DMS53 (cell line): ENCODE results near the gene TRIOBP.
"Not testable (repeated sequence)": the region's sequence is repeated elsewhere in the genome, so short reads cannot be mapped to it uniquely, and the experiment has no call there.

Source experiments
- DNase-seq: peaks from one replicate; lab custom pipeline; 2025; lab: John Stamatoyannopoulos, UW

The TRIOBP gene

DNA sequence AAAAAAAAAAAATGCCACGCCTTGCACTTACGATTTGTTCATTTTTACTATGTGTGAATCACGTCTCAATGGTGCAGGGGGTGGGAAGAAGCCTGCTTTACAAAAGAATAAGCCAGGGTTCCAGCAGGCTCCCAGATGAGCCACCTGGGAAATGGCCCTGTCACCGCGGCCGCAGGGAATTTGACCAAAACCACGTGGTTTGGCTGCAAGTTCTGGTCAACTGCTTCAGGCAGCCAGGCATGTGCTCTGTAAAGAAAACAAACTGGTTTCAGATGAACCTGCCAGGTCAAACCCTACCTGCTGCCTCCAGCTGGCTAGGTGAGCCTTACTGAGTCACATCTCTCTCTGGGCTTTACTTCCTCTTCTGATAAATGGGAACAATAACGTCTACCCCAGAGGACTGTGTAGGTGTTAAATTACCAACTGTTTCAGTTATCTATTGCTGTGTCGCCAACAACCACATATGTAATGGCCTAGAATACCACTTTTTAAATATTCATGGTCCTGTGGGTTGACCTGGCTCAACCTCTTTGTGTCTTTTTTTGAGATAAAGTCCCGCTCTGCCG is 80.4 kb downstream of the TRIOBP start:
- DNase-seq = peak; percentile 87

DNA sequence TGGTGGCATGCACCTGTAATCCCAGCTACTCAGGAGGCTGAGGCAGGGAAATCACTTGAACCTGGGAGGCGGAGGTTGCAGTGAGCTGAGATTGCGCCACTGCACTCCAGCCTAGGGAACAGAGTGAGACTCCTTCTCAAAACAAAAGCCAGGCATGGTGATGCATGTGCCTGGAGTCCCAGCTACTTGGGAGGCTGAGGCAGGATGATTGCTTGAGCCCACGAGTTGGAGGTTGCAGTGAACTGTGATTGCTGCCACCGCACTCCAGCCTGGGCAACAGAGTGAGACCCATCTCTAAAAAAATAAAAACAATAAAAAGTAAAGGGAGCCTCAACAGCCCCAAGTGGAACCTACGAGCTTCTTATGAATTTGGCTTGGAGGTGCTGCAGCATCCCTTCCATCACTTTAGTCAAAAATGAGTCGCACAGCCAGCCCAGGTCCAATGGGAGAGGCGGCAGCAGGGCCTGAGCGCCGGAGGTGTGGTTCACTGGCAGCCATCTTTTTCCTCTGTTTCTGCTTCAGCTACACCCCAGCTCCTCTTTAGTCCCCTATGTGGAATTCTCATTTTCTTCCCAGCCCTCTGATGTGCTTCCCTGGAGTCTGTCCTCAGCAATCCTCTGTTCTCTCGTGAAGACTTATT is 81.6 kb downstream of the TRIOBP start:
- no peak for DNase-seq

DNA sequence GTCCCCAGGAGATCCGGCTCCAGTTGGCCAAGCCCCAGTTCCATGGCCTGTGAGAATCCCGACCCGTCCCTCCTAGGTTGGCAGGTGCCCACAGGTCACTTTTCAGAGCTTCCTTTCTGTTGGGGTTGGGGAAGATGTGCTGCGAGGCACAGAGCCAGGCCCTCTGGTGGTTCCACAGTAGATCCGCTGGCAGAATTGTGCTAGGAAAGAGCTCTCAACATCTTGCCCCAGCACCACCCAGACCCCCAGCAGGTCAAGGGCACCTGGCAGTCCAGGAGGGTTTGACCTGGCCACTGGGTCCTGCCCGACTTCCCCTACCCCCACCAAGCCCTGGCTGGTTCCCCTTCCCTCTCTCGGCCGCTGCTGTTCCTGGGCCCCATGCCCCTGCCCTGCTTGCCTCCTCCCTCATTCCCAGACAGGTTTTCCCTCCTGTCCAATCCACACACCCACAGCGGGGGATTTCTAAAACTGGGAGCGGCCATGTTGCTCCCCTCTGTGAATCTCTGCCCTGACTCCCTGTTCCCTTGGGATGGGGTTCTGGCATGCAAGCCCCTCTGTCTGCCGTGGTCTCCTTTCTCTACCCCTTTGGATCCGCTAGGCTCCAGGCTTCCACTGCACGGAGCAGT is 84.7 kb downstream of the TRIOBP start:
- no peak for DNase-seq

DNA sequence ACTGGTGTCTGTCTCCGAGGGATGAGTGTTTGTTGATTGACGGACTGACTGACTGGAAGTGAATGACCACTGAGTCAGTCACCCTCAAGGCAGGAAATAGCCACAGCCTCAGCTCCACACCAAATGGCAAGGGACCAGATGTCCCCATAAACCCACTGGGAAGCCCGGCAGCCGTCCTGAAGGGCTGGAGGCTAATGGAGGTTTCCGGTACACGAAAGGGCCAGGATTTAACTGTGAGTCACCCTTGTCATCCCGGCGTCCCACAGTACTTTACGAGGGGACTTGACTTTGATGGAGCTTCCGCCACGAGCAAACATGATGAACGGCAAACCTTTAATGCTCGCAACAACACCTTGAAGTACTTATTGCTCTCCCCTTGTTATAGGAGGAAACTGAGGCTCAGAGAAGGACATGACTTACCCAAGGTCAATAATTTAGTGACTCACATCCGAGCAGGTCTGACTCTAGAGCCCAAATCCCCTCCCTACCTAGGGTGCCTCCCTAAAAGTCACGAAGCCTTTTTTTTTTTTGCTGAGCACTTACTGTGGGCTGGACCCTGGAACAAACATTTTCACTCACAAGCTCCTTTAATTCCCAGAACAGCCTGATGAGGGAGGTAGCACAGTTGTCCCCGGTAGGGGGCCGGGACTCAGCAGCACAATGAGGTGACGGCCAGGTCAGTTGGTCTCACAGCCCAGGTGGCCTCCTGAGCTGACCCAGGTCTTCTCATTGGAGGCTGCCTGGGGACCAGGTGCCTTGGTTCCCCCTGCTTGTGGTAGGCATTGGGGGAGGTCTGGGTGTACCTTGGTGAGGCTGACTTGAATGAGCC is 85.7 kb downstream of the TRIOBP start:
- DNase-seq = no peak

DNA sequence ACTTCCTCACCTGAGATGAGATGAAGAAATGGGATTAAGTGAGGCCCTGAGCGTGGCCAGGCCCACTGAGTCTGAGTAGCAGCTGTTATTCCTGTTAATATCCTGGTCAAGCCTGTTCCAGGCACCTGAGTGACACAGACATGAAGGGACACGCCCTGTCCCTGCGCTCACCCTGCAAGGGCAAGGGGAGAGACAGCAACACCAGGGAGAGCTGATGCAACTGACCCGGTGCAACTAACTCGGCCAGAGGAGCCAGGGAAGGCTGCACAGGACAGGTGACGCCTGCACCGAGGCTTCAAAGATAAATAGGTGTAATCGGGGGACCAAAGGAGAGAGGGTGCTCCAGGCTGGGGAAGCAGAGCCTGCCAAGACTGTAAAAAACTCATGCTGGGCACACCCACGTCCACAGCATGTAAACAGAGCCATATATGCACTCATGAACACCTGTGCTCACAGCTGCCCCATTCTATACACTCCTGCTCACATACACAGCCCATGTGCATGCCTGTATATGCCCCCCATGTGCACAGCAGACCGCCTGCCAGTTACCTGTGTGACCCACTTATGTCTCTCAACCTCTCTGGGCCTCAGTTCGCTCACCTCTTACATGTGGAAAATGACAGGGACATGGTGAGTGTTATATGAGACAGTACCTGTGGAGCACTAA is 88.1 kb downstream of the TRIOBP start:
- peak; percentile 73 for DNase-seq

DNA sequence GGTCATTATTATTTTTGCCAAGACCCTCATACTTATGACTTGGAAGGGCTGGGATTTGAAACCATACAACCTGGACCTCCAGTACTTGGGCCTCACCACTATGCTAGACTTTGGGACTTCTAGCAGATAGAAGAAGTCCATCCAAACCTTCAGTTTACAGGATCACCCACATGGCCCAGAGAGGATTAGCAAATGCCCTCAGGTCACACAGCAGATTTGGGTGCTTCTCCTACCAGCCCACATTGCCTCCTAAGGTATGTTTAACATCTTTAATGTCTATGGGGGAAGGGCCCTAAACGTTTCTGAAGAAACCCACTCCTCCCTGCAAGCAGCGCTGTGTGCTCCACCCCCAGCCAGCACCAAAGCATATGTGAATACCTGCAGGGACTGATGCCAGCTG is 93.4 kb downstream of the TRIOBP start:
- DNase-seq = no peak

DNA sequence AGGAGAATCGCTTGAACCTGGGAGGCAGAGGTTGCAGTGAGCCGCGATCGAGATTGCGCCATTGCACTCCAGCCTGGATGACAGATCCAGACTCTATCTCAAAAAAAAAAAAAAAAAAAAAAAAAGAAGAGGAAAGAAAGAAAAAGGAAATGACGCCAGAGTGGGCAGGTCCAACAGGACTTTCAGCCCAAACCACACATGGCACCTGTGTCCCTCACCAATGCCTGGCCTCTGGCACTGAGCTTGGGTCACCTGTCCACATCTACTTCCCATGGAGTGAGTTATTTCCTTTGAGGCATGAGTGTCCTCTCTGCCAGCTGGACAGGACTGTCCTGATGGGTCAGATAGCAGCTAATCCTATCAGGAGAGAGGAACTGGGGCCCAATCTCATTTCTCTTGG is 95.6 kb downstream of the TRIOBP start:
- peak; percentile 10 for DNase-seq

DNA sequence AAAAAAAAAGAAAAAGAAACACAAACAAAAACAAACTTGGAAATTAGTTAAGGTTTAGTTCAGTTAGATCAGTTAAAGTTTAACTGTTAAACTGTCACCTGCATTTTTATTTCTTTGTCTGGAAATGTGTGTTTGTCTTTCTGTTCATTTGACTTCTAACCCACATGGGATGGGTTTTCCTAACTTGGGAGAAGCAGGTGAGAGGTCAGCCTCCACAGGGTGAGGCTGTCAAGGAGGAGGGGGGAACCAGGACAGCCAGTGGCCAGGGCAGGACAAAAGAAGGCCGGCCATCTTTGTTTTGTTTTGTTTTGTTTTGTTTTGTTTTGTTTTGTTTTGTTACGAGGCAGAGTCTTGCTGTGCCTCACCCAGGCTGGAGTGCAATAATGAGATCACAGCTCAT is 97.5 kb downstream of the TRIOBP start:
- no peak for DNase-seq

DNA sequence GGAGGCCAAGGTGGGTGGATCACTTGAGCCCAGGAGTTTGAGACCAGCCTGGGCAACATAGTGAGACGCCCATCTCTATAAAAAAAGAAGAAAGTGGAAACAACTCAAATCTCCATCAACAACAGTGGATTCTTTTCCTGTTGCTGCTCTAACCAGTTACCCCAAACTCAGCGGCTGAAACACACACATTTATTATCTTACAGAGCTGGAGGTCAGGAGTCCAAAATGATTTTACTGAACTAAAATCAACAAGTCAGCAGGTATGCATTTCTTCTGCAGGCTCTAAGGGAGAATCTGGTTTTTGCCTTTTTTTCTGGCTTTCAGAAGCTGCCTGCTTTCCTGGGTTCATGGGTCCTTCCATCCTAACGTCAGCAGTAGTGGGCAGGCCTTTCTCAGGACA is 99.2 kb downstream of the TRIOBP start:
- no peak for DNase-seq

DNA sequence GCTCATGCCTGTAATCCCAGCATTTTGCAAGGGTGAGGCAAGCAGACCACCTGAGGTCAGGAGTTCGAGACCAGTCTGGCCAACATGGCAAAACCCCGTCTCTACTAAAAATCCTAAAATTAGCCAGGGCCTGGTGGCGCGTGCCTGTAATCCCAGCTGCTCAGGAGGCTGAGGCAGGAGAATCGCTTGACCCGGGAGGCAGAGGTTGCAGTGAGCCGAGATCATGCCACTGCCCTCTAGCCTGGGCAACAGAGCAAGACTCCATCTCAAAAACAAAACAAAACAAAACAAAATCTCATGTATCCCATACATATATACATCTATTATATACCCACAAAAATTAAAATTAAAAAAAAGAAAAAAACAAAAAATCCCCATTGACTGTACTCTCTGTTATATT is 100.4 kb downstream of the TRIOBP start:
- DNase-seq = not testable (repeated sequence)

DNA sequence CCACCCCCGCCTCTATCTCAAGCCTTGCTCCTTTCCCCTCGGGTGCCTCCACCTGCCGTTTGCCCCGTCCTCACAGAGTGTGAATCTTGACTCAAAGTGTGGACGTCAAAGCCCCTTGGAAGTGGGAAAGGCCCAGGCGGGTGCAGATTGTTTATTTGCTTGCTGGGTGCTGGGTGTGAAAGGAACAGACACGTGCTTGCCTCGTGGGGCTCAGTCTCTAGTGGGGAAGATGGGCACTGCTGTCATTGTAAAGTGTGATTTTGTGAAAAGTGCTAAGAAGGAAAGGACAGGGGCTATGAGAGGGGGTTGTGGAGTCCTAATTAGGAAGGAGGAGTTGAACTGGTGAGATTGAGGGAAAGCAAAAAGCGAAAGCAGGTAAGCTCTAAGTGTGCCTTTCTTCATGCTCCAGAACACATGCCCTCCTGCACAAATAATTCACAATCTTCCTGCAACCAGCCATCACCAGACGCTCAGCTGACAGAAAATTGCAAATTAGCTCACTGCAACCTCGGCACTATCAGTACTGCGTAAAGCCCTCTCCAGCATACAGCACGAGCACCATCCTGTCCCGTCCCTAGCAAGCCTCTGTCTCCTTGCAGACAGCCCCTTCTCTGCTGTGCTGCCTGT is 101.1 kb downstream of the TRIOBP start:
- DNase-seq = no peak

DNA sequence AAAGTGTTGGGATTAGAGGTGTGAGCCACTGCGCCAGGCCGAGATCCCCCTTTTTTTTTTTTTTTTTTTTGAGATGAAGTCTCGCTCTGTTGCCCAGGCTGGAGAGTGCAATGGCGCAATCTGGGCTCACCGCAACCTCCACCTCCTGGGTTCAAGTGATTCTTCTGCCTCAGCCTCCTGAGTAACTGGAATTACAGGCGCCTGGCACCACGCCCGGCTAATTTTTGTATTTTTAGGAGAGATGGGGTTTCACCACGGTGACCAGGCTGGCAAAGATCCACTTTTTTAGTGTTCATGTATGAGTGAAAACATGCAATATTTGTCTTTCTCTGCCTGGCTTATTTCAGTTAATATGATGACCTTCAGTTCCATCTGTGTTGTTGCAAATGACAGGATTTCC is 103.1 kb downstream of the TRIOBP start:
- not testable (repeated sequence) for DNase-seq

DNA sequence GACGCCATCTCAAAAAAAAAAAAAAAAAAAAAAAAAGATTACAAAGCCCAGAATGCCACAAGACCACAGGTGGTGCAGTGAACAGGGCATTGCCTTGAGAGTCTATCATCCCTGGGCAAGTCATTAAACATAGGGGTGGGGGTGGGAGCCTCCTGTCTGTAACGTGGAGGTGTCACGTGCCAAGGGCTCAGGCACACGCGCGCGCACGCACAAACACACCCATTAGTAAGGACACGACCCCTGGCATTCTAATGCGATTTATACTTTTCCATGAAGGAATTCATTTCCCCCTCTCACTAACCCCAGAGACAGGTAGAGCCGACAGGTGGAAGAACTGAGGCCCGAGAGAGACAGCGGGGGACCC is 105.1 kb downstream of the TRIOBP start:
- peak; percentile 68 for DNase-seq

DNA sequence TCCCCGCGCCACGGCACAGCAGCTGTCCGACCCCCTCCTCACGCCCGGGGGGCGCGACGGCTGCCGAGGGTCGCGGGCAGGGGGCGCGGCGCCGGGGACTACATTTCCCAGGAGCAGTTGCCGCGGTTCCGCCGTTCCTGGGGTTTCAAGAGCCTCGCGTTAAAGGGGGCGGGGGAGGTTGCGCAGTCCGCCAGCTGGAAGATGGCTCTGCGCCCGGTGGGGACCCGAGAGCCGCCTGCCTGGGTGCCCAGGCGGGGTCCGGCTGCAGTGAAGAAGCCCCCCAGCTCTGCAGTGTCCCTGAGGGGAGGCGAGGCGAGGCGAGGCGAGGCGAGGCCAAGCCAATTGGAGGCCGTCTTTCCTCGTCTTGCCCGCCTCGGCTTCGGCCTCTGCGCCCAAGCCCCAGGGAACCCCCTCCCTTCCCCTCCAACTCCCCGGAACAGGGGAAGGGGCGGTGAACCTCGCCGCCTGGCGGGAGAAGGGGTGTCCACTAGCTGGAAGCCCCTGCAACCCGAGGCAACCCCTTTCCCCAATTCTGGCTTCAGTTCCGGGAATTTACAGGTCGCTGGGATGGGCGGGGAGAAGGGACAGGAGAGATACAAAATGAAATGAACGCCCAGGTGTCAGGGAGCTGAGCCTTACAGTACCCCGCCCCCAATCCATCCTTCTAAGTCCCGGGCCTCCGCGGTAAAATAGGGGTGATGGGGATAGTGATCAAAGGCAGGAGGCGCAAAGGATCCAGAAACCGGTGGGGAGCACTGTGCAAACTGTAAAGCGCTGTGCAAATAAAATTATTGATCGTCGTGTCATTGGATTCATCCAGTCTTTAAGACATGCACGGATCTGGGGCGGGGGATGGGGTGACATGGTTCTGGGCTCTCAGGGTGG is 105.7 kb downstream of the TRIOBP start:
- DNase-seq = peak; percentile 69

DNA sequence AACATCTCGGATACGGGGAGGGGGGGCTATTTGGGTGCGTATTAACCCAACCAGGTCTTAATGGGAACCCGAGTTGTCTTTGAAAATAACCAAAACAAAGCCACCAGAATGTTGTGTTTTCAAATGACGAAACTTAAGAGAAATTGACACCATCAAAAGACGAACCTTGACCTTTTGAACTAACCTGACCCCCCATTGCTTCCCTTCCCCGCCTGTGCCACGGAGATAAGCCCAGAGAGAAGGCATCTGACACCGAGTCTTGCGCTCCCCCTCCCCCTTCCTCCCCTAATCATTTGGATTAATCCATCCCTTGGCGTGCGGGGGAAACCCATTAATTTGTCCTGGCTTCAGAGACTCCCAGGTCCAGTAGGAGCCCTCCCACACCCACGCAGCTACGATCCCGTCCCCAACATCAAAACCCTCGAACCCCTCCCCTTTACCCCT is 106.4 kb downstream of the TRIOBP start:
- DNase-seq = peak; percentile 54

DNA sequence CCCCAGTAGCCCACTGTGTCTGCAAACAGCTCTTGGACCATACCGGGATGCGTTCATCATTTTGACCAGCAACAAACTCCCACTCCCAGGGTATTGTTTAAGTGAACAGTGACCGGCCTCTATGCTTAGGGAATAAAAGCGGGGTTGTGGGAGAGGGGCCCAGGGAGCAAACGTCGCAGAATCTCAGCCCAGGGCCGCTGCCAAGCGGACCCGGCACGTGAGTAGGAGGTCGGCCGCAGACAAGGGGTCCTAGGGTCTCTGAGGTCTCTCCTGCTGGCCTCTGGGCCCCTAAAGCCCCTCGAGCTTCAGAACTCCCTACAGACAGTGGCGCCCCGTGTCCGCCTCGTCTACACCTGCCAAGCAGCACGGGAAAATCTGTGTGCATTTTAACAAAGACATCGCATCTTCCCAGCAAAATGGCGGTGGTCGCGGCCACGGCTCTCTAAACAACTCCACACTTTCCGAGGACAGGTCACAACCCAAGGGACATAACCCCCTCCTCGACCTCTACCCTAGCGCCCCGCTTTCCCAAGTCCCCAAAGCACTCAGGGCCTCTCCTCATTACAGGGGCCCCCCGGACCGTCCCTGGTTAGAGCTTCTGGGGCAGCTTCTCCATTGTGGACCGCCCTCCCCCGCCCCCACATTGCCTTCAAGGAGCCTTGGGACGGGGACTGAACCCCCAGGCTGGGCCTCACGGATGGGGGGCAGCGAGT is 106.9 kb downstream of the TRIOBP start:
- DNase-seq = peak; percentile 54

DNA sequence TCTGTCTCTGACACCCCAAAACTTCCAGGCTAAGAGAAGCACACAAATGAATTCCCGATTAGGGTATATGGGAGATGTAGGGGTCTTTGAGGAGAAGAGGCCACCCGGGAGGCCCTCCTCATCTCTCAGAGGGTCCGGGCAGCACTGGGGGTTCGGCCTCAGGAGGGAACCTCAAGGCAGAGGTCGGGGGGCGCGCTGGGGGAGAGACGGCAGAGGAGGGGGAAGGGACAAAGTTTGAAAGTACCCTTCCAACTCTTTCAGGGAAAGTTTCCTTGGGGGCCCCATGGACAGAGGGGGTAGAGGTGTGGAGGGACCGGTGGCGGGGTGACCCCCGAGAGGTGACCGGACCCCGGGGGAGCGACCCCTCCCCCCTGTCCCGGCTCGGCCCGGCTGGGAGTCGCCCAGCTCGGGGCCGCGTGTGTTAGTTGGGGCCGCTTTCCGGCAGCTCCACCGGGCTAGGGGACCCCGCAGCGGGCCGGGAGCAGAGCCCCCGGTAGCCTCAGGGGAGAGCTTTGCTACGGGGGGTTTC is 107.6 kb downstream of the TRIOBP start:
- peak; percentile 7 for DNase-seq

DNA sequence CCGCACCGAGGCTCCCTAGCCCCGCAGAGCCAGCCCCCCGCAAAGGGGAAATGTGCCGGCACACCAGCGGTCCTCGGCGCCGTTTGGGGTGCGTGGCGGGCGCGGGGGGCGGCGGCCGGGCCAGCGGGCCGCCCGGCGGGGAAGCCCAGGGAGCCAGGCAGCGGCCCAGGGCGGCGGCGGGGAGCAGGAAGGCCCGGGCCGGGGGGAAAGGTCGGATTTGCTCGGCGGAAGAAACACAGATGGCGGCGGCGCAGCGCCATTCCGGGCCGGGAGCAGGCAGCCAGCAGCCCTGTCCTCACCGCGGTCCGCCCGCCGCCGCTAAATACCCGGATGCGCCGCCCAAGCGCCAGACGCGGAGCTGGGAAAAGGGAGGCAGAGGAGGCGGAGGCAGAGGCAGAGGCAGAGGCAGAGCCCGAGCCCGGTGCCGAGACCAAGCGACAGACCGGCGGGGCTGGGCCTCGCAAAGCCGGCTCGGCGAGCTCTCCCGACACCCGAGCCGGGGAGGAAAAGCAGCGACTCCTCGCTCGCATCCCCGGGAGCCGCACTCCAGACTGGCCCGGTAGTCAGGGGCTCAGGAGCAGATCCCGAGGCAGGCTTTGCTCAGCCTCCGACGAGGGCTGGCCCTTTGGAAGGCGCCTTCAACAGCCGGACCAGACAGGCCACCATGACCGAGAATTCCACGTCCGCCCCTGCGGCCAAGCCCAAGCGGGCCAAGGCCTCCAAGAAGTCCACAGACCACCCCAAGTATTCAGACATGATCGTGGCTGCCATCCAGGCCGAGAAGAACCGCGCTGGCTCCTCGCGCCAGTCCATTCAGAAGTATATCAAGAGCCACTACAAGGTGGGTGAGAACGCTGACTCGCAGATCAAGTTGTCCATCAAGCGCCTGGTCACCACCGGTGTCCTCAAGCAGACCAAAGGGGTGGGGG is 108.3 kb downstream of the TRIOBP start:
- DNase-seq = peak; percentile 78

DNA sequence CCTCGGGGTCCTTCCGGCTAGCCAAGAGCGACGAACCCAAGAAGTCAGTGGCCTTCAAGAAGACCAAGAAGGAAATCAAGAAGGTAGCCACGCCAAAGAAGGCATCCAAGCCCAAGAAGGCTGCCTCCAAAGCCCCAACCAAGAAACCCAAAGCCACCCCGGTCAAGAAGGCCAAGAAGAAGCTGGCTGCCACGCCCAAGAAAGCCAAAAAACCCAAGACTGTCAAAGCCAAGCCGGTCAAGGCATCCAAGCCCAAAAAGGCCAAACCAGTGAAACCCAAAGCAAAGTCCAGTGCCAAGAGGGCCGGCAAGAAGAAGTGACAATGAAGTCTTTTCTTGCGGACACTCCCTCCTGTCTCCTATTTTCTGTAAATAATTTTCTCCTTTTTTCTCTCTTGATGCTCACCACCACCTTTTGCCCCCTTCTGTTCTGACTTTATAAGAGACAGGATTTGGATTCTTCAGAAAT is 109.0 kb downstream of the TRIOBP start:
- DNase-seq = no peak
